ENCODE measurements around the gene DCST2. TPM values are rescaled to one million over a fixed set of nuclear protein-coding genes. Genes with fewer than 3 reads are reported as not detected.
A peak's percentile ranks its signal among the peaks of the same experiment; 100 is the strongest.

The DCST2 gene
- total and polyA plus RNA-seq, 2 of the 8 experiments (the other 6 are each of a cell fraction or from before 2014, with no cell fraction given), result 0.43 to 2.1 TPM

DNA sequence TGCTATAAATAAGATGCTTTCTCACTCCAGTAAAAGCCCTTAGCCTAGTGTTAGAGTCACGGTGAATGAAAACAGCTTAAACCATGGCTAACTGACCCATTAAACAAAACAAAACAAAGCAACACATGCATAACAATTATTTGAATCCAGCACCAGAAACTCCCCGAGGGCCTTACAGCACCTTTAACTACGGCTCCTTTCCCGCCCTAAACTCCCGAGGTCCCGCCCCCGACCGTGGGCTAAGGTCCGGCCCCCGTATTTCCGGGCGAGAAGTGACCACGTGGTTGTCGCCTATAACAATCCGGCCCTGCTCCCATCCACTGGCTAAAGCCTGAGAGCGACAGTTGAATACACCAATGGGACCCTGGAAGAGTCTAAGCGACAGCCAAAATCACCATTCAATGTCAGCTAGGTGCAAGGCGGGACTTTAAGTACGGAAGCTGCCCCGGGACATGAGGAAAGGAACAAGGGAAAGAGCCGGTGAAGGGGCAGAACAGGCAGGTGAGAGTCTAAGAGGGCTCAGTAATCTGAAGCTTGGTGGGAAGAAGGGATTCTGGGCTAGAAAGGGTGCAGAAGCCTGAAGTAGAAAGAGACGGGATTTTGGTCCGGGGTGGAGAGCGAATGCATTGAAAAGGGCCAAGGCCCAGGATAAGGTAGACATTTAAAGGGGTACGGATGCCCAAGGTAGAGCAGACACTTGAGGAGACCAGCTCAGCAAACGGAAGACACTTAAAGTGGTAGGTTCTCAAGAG lies 50.5 kb downstream of the DCST2 start, which contains the start of gene FLAD1 (continued):
- TF ChIP-seq MAX (IDR thresholded peaks at IDR 0.05) (peak; percentile 94), YY1 (IDR thresholded peaks at IDR 0.05; ENCODE audit: low read depth, low read length) (0 out of 2 replicates have a peak, but pooled peaks have one; percentile 5), SP4 (IDR thresholded peaks at IDR 0.05; ENCODE audit: low read length) (peak; percentile 89), E2F6 (IDR thresholded peaks at IDR 0.05) (peak; percentile 95), POU5F1 (IDR thresholded peaks at IDR 0.05; ENCODE audit: low read depth, low read length) (peak; percentile 51; the same call in 1 of the 2 replicates), CBX5 (IDR thresholded peaks at IDR 0.05; ENCODE audit: low read depth, low read length) (no peak), TAF7 (optimal IDR thresholded peaks at IDR 0.05; ENCODE audit: borderline replicate concordance, low read depth, low read length) (peak; percentile 83), POLR2AphosphoS5 (IDR thresholded peaks at IDR 0.05; ENCODE audit: low read depth, low read length) (peak; percentile 53; the same call in 1 of the 2 replicates), BRCA1 (IDR thresholded peaks at IDR 0.05; ENCODE audit: low read depth, low read length) (no peak), PHF8 (conservative IDR thresholded peaks at IDR 0.05; ENCODE audit: low read depth, low read length) (peak; percentile 66), SIN3A (conservative IDR thresholded peaks at IDR 0.05 in 1 of 2, IDR thresholded peaks at IDR 0.05 in 1 of 2; ENCODE audit: low read depth in 1 of 2, low read length in 2 of 2) (peak; percentile 24 to 89; a peak in 1 of 4 replicates), TAF1 (IDR thresholded peaks at IDR 0.05; ENCODE audit: low read depth, low read length) (peak; percentile 91), SP1 (IDR thresholded peaks at IDR 0.05; ENCODE audit: low read depth, low read length) (peak; percentile 100), RBBP5 (IDR thresholded peaks at IDR 0.05; ENCODE audit: borderline replicate concordance, low read depth, low read length) (no peak), KDM5A (IDR thresholded peaks at IDR 0.05; ENCODE audit: low read length) (0 out of 2 replicates have a peak, but pooled peaks have one; percentile 45), JUN (IDR thresholded peaks at IDR 0.05; ENCODE audit: low read depth, low read length) (no peak), GABPA (IDR thresholded peaks at IDR 0.05; ENCODE audit: borderline replicate concordance, insufficient read depth, low read length) (peak; percentile 90), BCL11A (IDR thresholded peaks at IDR 0.05; ENCODE audit: low read depth in 2 of 2, low read length in 2 of 2) (no peak), JUND (IDR thresholded peaks at IDR 0.05; ENCODE audit: low read length) (no peak)

Measured in H1 (cell line).